HG02623 (cell line): ENCODE measurements around the gene PRELP.

Experiments used
- ATAC-seq: cut with Tn5 transposase; IDR thresholded peaks from one replicate; pipeline ENCODE4 v1.9.1; 2021; ENCODE audit warnings: moderate library complexity; ENCODE audit not compliant: unreplicated experiment

The PRELP gene

DNA sequence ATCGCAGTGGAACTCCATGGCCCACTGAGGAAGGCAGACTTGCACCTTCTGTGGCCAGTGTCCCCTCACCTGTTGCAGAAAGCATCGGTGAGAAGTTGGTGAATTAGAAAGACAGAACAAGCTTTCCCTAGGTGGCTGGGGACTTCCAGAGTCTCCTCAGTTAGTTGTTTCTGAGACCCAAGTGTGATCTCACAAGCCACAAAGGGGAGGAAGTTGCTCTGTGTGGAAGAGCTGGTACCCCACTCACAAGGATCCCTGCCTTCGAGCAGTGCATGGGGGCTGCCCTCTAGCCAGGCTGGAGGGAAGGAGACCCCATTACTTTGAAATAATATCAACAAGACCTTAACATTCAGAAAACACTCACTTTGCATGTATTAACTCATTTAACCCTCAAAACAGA is 2.1 kb downstream of the PRELP start:
- ATAC-seq = no peak

DNA sequence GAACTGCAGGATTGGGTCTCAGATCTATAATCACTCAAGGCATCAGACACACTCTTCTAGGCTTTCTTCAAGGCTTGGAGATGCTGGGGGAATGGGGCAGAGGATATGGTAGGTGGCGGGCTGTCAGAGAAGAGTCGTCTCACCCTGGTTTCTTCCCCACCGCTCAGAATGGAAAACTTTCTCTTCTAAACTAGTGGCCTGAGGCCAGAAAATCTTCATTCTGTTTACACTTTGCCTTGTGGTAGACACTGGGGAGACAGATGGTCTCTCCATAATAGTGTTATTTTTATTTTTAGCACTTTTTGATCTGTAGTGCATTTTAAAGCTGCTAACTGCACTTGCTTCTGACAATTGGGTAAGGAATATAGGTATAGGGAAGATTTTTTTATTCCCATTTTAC is 2.6 kb downstream of the PRELP start:
- no peak for ATAC-seq

DNA sequence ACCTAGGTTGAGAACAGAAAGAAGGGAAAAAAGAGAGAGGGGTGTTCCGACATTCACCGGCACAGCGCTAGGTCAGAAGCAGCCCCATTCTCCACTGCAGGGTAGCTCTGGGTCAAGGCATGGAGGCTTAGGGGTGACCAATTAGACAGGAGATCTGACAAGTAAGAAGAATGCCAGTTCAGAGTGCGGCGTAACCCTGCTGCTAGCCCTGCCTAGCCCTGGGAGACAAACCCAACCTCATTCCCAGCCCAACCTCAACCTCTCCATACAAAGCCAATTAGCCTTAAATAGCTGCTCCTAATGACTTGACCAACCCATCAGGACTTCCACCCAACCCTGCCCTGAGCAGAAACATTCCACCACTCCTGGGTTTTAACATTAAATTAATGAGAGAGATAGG is 3.4 kb downstream of the PRELP start:
- ATAC-seq = no peak

DNA sequence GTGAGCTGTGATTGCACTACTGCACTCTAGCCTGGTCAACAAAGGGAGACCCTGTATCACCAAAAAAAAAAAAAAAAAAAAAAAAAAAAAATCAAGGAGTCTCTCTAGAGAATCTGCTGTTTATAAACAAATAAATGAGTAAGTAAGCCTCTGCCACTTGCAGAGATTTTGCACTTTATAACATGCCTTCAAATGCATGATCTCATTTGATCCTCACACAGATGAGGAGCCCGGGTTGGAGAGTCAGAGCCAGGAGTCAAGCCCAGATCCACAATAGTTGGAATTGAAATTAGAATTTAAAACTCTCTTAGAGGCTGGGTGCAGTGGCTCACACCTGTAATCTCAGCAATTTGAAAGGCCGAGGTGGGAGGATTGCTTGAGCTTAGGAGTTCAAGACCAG is 4.0 kb downstream of the PRELP start:
- ATAC-seq = no peak

DNA sequence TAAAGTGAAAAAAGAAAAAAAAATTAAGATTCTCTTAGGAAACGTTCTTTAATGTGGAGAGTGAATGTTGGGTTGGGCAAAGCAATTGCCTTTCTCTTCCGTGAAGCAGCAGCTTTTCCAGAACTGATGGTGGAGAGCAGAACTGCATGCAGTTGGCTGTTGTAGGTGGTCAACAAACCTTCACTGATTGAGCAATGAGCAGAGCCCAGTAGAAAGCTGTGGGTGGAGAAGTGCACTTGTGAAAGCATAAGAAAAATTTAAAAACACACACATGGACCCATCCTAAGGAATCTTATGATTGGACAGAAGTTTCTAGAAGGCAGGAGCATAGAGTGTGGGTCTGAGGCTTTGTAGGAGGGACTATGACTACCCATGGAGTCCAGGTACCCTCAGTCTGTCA is 4.5 kb downstream of the PRELP start:
- no peak for ATAC-seq

DNA sequence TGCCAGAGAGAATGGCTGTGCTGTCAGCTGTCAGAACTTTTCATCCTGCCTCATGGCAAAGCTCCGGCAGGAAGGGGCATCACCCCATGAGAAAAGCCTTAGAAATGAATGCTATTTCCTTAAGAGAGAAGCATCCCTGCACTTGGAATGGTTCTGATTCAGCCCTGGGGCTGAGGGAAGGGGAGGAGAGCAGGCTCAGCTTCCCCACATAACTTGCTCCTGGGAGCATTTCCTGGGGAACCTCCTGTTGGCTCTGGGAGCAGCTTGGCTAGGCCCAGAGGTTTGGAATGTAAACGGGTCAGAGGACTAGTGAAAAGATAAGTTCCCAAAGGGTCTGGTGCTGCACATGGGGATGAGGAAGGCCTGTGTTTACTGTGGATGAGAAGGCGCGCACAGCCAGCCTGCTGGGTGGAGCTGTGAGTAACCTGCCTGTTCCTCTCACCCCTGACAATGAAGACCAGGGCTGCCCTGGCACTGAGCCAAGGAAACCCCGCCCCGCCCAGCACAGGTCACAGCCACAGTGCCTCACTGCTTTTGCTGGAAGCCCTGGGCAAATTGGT is 5.0 kb downstream of the PRELP start:
- no peak for ATAC-seq

DNA sequence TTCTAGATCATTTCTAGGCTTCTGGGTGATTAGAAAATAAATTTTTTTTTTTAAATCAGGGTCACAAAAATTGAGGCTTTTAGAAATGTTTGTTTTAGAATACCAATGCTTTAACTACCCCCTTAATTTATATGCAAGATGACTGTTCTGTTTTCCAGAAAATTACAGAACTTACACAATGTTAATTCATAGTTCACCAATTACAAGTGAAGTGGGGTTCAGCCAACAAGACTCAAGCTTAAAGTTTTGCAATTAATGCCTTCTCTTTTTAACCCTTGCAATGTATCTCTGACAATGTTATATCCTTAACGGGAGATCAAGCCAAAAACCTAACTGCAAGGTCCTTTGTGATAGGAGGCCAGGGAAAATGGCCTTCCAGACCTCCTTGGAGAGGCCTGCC is 5.6 kb downstream of the PRELP start:
- ATAC-seq = no peak

DNA sequence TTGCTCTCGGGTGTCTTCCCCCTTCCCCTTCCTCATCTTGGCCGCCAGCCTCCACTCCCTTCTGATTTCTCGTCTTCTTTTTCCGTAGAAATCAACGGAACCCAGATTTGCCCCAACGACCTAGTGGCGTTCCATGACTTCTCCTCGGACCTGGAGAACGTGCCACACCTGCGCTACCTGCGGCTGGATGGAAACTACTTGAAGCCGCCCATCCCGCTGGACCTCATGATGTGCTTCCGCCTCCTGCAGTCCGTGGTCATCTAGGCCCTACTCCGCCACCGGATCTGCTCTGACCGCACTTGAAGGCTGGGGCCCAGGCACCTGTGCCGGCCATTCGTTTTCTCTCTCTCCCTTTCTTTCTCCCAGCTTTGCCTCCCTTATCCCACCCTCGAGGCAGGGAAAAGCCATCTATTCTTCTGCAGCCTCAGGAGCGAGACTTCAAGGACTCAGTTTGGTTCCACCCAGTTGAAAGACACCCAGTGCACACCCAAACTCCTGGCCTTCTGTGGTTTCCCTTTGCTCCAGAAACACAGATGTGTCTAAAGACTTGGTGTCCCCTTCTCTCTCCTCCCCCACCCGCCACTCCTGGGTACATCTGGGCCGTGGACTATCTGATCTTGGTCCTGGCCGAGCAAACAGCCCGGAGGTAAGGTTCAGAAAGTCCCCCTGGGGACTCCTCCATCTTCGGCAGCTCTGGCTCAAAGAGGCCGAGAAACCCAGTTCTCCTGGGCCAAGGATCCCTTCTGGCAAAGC is 11.2 kb downstream of the PRELP start:
- no peak for ATAC-seq

DNA sequence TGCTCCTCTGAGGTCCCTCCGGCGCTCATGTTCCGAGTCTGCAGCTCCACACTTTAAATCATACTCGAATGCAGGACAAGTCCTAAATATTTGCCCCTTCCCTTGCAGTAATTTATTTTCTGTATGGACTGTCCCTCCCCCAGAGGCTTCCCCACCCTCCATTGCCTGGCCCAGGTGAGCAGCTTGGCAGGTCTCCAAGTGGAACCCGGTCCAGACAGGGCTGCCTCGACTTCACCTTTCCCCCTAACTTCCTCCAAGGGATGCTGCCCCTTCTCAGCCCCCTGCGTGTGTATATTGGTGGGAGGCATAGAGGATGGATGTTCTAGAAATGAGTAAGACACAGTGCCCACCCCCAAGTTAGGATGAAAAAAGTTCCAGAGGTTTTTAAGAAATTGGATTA is 12.9 kb downstream of the PRELP start:
- ATAC-seq = no peak

DNA sequence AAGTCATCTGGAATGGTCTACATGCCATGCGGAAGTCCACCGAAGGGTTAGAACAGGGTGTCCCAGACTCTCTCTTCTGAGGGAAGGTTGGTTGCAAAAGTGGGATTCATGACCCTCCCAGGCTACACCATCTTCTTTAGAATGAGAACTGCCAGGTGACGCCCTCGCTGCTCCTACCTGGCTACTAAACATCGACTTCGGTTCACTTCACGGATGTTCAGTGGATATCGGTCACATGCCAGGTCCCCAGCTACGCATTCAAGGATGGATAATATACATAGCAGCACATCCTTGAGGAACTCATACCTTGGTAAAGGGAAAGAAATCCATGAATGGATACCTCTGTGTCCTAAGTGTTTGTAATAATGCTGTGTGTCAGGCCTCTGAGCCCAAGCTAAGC is 15.0 kb downstream of the PRELP start:
- ATAC-seq = no peak

DNA sequence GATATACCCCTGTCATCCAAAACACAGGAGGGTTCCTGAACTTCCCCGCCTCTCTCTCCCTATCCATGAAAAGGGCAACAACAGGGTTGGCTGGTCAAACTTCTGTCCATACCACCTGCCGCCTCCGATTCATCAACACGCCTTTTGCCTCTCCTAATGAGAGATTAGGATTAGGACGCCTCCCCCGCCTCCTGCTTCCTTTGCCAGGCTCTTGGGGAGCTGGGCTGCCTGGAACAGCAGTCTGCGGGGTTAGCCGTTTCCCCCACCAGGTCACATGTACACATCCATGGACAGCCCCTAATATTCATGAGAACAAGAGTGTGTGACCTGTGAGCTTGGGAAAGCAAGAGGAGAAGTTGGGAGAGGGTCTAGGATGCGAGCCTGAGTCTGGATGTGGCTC is 16.1 kb downstream of the PRELP start:
- no peak for ATAC-seq

DNA sequence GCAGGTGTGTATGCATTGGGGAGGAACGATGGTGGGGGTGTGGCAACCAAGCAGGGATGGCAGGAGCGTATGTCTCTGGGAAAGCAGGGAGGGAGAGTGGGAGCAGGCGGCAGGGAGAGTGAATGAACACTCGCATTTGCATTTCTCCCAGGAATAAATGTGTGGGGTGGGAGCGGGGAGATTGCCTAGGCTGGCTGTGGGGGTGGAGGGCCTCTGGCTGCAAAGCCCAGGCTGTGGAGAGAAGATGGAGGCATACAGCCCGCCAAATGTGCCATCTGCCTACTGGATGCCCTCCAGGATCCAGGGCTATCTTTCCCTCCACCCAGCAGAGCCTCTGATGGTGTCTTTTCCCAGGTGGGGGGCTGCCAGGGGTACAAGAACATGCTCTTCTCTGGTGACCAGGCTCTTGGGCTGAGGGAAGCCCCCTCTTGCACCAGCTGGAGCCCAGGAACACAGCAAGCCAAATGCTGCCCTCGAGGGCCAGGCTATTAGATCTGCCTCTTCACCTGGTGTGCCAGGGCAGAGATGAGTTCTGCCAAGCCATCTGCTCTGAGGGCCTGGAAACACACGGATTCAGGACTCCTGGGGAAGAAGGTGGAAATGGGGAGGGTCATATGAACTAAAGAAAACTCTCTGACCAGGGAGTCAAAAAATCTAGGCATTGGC is 16.6 kb downstream of the PRELP start:
- ATAC-seq = no peak

DNA sequence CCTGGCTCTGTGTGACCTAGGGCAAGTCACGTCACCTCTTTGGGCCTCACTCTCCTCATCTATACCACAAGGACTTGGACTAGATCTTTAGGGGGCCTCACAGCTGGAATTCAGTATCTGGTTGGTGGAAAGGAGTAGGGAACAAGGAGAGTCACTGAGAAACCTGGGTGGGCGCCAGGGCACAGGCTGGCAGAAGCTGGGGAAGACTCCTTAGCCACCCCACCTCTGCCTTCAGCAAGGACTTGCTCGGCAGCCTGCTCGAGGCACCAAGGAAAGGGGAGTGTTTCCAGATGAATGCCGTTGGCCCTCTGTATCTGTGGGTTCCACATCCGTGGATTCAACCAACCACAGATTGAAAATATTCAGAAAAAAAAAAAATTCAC is 17.1 kb downstream of the PRELP start:
- no peak for ATAC-seq

DNA sequence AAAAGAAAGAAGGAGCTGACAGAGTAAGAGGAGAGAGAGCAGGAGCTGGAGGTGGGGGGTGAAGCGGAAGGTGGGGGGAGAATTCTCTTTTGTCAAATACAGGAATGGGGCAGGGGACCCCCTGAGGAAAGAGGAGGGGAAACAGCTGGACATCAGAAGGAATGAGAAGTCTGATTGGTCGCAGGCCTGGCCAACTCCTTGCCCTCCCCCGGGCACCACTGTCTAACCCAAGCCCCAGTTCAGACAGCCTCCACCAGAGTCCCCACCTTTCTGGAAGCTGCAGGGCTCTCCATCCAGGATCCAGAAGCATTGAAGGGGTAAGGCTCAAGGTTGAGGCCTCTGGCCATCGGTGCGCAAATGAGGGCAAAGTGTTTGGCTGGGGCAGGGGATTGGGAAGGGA is 18.3 kb downstream of the PRELP start, which contains the start of gene OPTC:
Gene OPTC (plus strand): TSS at position 253 of the 400 bp plus-strand sequence. CDS start 1,853 bp downstream, outside the sequence.
- no peak for ATAC-seq

DNA sequence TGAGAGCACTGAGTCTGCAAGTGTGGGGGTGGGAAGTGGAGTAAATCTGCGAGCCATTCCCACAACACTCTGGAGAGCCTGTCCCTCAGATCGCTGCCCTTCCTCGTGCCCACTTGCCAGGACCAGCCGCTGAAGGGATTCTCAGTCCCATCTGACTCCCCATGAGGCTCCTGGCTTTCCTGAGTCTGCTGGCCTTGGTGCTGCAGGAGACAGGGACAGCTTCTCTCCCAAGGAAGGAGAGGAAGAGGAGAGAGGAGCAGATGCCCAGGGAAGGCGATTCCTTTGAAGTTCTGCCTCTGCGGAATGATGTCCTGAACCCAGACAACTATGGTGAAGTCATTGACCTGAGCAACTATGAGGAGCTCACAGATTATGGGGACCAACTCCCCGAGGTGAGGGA is 20.2 kb downstream of the PRELP start:
- ATAC-seq = no peak

DNA sequence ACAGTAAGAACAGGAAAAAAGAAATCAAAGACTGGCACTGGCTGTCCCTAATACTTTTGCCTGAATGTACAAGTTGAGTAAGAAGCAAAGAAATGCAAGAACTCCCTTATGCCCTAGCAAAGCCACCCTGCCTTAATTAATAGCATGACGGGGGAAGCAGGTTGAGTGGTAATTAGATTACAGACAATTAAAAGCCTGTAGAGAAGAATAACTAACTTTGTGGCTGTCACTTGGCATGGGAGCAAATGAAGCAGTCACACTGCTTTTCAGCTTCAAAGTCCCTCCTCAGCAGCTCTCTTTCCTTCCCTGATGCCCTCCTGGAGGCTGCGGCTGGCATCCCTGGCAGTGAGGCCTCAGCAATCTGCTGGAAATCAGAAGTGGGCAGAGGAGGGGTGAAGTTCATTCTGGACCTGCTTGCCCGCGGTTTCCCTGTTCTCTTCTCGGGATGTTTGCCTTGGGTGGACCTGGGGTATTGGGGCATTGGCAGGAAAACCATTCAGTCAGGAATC is 21.7 kb downstream of the PRELP start:
- no peak for ATAC-seq

DNA sequence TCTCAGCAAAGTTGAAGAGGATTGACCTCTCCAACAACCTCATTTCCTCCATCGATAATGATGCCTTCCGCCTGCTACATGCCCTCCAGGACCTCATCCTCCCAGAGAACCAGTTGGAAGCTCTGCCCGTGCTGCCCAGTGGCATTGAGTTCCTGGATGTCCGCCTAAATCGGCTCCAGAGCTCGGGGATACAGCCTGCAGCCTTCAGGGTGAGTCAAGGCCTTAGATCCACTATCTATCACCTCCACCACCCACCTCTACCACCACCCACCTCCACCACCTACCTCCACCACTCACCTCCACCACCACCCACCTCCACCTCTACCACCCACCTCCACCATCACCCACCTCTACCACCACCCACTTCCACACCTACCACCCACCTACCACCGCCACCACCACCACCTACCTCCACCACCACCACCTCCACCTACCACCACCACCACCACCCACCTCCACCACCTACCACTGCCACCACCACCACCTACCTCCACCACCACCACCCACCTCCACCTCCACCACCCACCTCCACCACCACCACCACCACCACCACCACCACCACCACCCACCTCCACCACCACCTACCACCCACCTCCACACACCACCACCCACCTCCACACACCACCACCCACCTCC is 24.2 kb downstream of the PRELP start:
- no peak for ATAC-seq

DNA sequence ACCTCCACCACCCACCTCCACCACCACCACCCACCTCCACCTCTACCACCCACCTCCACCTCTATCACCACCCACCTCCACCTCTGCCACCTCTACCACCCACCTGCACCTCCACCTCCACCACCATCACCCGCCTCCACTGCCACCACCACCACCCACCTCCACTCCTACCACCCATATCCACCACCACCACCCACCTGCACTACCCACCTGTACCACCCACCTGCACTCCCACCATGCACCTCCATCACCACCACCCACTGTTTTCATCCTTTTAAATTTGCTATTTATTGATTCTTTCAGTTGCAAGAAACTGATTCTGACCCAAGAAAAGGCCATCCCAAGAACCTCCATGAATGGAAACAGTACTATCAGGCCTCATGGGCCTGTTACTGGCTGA is 24.7 kb downstream of the PRELP start:
- ATAC-seq = no peak

DNA sequence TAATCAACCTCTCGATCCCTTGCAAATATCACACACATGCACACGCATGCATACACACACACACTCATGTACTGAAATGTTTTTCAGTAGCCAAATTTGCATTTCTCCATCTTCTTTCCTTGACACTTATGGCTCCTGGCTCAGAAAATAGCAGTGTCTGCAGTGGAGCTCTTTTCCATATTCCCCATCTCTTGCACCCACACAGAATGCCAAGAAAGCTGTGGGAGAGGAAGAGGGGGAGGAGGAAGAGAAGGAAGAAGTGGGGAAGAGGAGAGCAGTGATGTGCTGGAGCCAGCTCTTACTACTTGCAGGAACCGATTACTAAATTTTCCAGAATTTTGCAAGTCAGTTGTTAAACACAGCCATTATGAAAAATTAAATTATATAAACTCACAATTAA is 28.2 kb downstream of the PRELP start:
- ATAC-seq = no peak

DNA sequence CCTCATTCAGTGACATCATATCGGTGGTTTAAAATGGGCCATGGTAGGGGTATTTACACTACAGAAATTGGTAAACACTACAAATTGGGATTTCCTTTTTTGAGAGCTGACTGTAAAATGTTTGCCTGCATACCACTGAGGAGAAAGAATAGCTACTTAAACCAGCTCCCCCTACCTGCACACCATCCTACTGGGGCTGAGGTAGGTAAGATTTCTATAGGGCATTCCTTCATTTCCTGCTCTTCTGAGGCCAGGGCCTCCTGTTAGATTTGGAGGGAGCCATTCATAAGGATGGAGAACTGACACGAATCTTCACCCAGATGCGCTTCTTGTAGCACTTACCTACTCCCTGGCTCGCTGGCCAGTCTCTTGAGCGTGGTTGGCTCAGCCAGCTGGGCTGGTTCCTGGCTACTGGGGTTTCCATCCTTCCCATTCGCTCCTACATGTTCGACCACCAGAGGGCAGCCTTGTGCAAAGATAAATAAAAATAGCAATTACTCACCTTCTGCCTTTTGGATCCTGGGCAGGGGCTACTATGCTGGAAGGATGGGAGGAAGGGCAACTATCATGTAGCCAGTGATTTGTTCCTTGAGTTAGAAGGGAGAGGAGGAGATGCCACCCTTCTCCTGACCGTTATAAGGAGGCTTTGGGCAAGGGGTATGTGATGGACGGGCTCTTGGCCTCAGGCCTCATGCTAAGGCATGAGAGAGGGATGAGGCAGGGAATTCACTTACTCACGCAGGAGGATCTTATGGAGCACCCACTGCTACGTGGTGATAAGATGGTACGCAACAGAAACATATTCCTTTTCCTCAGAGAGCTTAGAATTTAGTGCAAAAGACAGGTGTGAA is 29.0 kb downstream of the PRELP start:
- no peak for ATAC-seq
